Measurements from ENCODE around the gene CACNA2D3.

Gene CACNA2D3

GRCh38 chr3:54538346-54538745 lies 416.0 kb downstream of the CACNA2D3 start:
- Histone ChIP-seq H3K36me3 (ENCODE audit: control insufficient read depth in 2 of 2, insufficient read depth in 2 of 2, low read length in 2 of 2) (no peaks in the 10 kb centered on the region), H3K9me3 (ENCODE audit: control insufficient read depth in 2 of 2, low read length in 2 of 2) (no peaks in the 10 kb centered on the region), H3K27ac (ENCODE audit: low read depth in 2 of 2, low read length in 2 of 2) (no peak overlapping the region), H3K9ac (ENCODE audit: low read depth in 1 of 2, low read length in 2 of 2) (no peak overlapping the region), H3K27me3 (ENCODE audit: control insufficient read depth in 2 of 2, insufficient read depth in 2 of 2, low read length in 2 of 2) (no peaks in the 10 kb centered on the region), H3K4me3 (ENCODE audit: low read length in 2 of 2) (no peak overlapping the region), H3K4me1 (ENCODE audit: control insufficient read depth in 2 of 2, insufficient read depth in 2 of 2, low read length in 2 of 2) (no peaks in the 10 kb centered on the region)

- Histone ChIP-seq H3K27ac (ENCODE audit: low read depth in 2 of 2, low read length in 2 of 2) (no peak overlapping the region), H3K36me3 (ENCODE audit: control insufficient read depth in 2 of 2, insufficient read depth in 2 of 2, low read length in 2 of 2) (no peaks in the 10 kb centered on the region), H3K27me3 (ENCODE audit: control insufficient read depth in 2 of 2, insufficient read depth in 2 of 2, low read length in 2 of 2) (no peaks in the 10 kb centered on the region), H3K4me1 (ENCODE audit: control insufficient read depth in 2 of 2, insufficient read depth in 2 of 2, low read length in 2 of 2) (no peaks in the 10 kb centered on the region), H3K9ac (ENCODE audit: low read depth in 1 of 2, low read length in 2 of 2) (no peak overlapping the region), H3K9me3 (ENCODE audit: control insufficient read depth in 2 of 2, low read length in 2 of 2) (no peaks in the 10 kb centered on the region), H3K4me3 (ENCODE audit: low read length in 2 of 2) (no peak overlapping the region)
Observed at GRCh38 chr3:54541369-54541768, 419.0 kb downstream of the CACNA2D3 start.

GRCh38 chr3:54543446-54543845 lies 421.1 kb downstream of the CACNA2D3 start:
- H3K9me3 ChIP-seq (ENCODE audit: control insufficient read depth in 2 of 2, low read length in 2 of 2): no peaks in the 10 kb centered on the region
- no peak overlapping the region for H3K27ac ChIP-seq (ENCODE audit: low read depth in 2 of 2, low read length in 2 of 2)
- no peak overlapping the region for H3K9ac ChIP-seq (ENCODE audit: low read depth in 1 of 2, low read length in 2 of 2)
- no peak overlapping the region for H3K4me3 ChIP-seq (ENCODE audit: low read length in 2 of 2)
- H3K4me1 ChIP-seq (ENCODE audit: control insufficient read depth in 2 of 2, insufficient read depth in 2 of 2, low read length in 2 of 2): no peaks in the 10 kb centered on the region
- H3K27me3 ChIP-seq (ENCODE audit: control insufficient read depth in 2 of 2, insufficient read depth in 2 of 2, low read length in 2 of 2): no peaks in the 10 kb centered on the region
- H3K36me3 ChIP-seq (ENCODE audit: control insufficient read depth in 2 of 2, insufficient read depth in 2 of 2, low read length in 2 of 2): no peaks in the 10 kb centered on the region

GRCh38 chr3:54547051-54547450 lies 424.7 kb downstream of the CACNA2D3 start:
- H3K27ac ChIP-seq (ENCODE audit: low read depth in 2 of 2, low read length in 2 of 2): no peak overlapping the region
- H3K27me3 ChIP-seq (ENCODE audit: control insufficient read depth in 2 of 2, insufficient read depth in 2 of 2, low read length in 2 of 2): peaks cover 0 to 2% of the 10 kb centered on the region in 2 donors
- H3K4me3 ChIP-seq (ENCODE audit: low read length in 2 of 2): no peak overlapping the region
- H3K4me1 ChIP-seq (ENCODE audit: control insufficient read depth in 2 of 2, insufficient read depth in 2 of 2, low read length in 2 of 2): no peaks in the 10 kb centered on the region
- H3K9me3 ChIP-seq (ENCODE audit: control insufficient read depth in 2 of 2, low read length in 2 of 2): no peaks in the 10 kb centered on the region
- H3K9ac ChIP-seq (ENCODE audit: low read depth in 1 of 2, low read length in 2 of 2): no peak overlapping the region
- H3K36me3 ChIP-seq (ENCODE audit: control insufficient read depth in 2 of 2, insufficient read depth in 2 of 2, low read length in 2 of 2): no peaks in the 10 kb centered on the region

GRCh38 chr3:54547846-54548245 lies 425.5 kb downstream of the CACNA2D3 start:
- no peaks in the 10 kb centered on the region for H3K4me1 ChIP-seq (ENCODE audit: control insufficient read depth in 2 of 2, insufficient read depth in 2 of 2, low read length in 2 of 2)
- no peak overlapping the region for H3K4me3 ChIP-seq (ENCODE audit: low read length in 2 of 2)
- H3K36me3 ChIP-seq (ENCODE audit: control insufficient read depth in 2 of 2, insufficient read depth in 2 of 2, low read length in 2 of 2): no peaks in the 10 kb centered on the region
- no peaks in the 10 kb centered on the region for H3K9me3 ChIP-seq (ENCODE audit: control insufficient read depth in 2 of 2, low read length in 2 of 2)
- peaks cover 0 to 2% of the 10 kb centered on the region in 2 donors for H3K27me3 ChIP-seq (ENCODE audit: control insufficient read depth in 2 of 2, insufficient read depth in 2 of 2, low read length in 2 of 2)
- H3K27ac ChIP-seq (ENCODE audit: low read depth in 2 of 2, low read length in 2 of 2): no peak overlapping the region
- no peak overlapping the region for H3K9ac ChIP-seq (ENCODE audit: low read depth in 1 of 2, low read length in 2 of 2)

- Histone ChIP-seq H3K9me3 (ENCODE audit: control insufficient read depth in 2 of 2, low read length in 2 of 2) (no peaks in the 10 kb centered on the region), H3K36me3 (ENCODE audit: control insufficient read depth in 2 of 2, insufficient read depth in 2 of 2, low read length in 2 of 2) (no peaks in the 10 kb centered on the region), H3K4me3 (ENCODE audit: low read length in 2 of 2) (no peak overlapping the region), H3K4me1 (ENCODE audit: control insufficient read depth in 2 of 2, insufficient read depth in 2 of 2, low read length in 2 of 2) (no peaks in the 10 kb centered on the region), H3K27ac (ENCODE audit: low read depth in 2 of 2, low read length in 2 of 2) (no peak overlapping the region), H3K9ac (ENCODE audit: low read depth in 1 of 2, low read length in 2 of 2) (no peak overlapping the region), H3K27me3 (ENCODE audit: control insufficient read depth in 2 of 2, insufficient read depth in 2 of 2, low read length in 2 of 2) (peaks cover 0 to 2% of the 10 kb centered on the region in 2 donors)
Observed at GRCh38 chr3:54549607-54550220, 427.4 kb downstream of the CACNA2D3 start.

GRCh38 chr3:54550221-54550977 lies 428.0 kb downstream of the CACNA2D3 start:
- H3K36me3 ChIP-seq (ENCODE audit: control insufficient read depth in 2 of 2, insufficient read depth in 2 of 2, low read length in 2 of 2): no peaks in the 10 kb centered on the region
- H3K27me3 ChIP-seq (ENCODE audit: control insufficient read depth in 2 of 2, insufficient read depth in 2 of 2, low read length in 2 of 2): peaks cover 0 to 2% of the 10 kb centered on the region in 2 donors
- H3K9me3 ChIP-seq (ENCODE audit: control insufficient read depth in 2 of 2, low read length in 2 of 2): no peaks in the 10 kb centered on the region
- H3K4me1 ChIP-seq (ENCODE audit: control insufficient read depth in 2 of 2, insufficient read depth in 2 of 2, low read length in 2 of 2): no peaks in the 10 kb centered on the region
- no peak overlapping the region for H3K4me3 ChIP-seq (ENCODE audit: low read length in 2 of 2)
- no peak overlapping the region for H3K27ac ChIP-seq (ENCODE audit: low read depth in 2 of 2, low read length in 2 of 2)
- H3K9ac ChIP-seq (ENCODE audit: low read depth in 1 of 2, low read length in 2 of 2): no peak overlapping the region

- H3K9ac ChIP-seq (ENCODE audit: low read depth in 1 of 2, low read length in 2 of 2): no peak overlapping the region
- no peaks in the 10 kb centered on the region for H3K4me1 ChIP-seq (ENCODE audit: control insufficient read depth in 2 of 2, insufficient read depth in 2 of 2, low read length in 2 of 2)
- no peaks in the 10 kb centered on the region for H3K27me3 ChIP-seq (ENCODE audit: control insufficient read depth in 2 of 2, insufficient read depth in 2 of 2, low read length in 2 of 2)
- H3K9me3 ChIP-seq (ENCODE audit: control insufficient read depth in 2 of 2, low read length in 2 of 2): no peaks in the 10 kb centered on the region
- H3K27ac ChIP-seq (ENCODE audit: low read depth in 2 of 2, low read length in 2 of 2): no peak overlapping the region
- no peak overlapping the region for H3K4me3 ChIP-seq (ENCODE audit: low read length in 2 of 2)
- no peaks in the 10 kb centered on the region for H3K36me3 ChIP-seq (ENCODE audit: control insufficient read depth in 2 of 2, insufficient read depth in 2 of 2, low read length in 2 of 2)
Observed at GRCh38 chr3:54556630-54557029, 434.3 kb downstream of the CACNA2D3 start.

GRCh38 chr3:54557538-54558428 lies 435.4 kb downstream of the CACNA2D3 start:
- no peaks in the 10 kb centered on the region for H3K27me3 ChIP-seq (ENCODE audit: control insufficient read depth in 2 of 2, insufficient read depth in 2 of 2, low read length in 2 of 2)
- H3K9me3 ChIP-seq (ENCODE audit: control insufficient read depth in 2 of 2, low read length in 2 of 2): no peaks in the 10 kb centered on the region
- no peak overlapping the region for H3K9ac ChIP-seq (ENCODE audit: low read depth in 1 of 2, low read length in 2 of 2)
- no peaks in the 10 kb centered on the region for H3K36me3 ChIP-seq (ENCODE audit: control insufficient read depth in 2 of 2, insufficient read depth in 2 of 2, low read length in 2 of 2)
- no peak overlapping the region for H3K4me3 ChIP-seq (ENCODE audit: low read length in 2 of 2)
- no peaks in the 10 kb centered on the region for H3K4me1 ChIP-seq (ENCODE audit: control insufficient read depth in 2 of 2, insufficient read depth in 2 of 2, low read length in 2 of 2)
- no peak overlapping the region for H3K27ac ChIP-seq (ENCODE audit: low read depth in 2 of 2, low read length in 2 of 2)

Data from mucosa of rectum (tissue), 2 donors.